ENCODE data around the gene PEX3.
"Not testable (repeated sequence)": the region's sequence is repeated elsewhere in the genome, so short reads cannot be mapped to it uniquely, and the experiment has no call there.

The PEX3 gene

GRCh38 chr6:143447865-143448264 is 2.7 kb upstream of the PEX3 start:
- not testable (repeated sequence) for DNase-seq (ENCODE audit: low read depth, low spot score)

GRCh38 chr6:143449082-143449713 is 1.4 kb upstream of the PEX3 start:
- no peak for DNase-seq (ENCODE audit: low read depth, low spot score)

DNA sequence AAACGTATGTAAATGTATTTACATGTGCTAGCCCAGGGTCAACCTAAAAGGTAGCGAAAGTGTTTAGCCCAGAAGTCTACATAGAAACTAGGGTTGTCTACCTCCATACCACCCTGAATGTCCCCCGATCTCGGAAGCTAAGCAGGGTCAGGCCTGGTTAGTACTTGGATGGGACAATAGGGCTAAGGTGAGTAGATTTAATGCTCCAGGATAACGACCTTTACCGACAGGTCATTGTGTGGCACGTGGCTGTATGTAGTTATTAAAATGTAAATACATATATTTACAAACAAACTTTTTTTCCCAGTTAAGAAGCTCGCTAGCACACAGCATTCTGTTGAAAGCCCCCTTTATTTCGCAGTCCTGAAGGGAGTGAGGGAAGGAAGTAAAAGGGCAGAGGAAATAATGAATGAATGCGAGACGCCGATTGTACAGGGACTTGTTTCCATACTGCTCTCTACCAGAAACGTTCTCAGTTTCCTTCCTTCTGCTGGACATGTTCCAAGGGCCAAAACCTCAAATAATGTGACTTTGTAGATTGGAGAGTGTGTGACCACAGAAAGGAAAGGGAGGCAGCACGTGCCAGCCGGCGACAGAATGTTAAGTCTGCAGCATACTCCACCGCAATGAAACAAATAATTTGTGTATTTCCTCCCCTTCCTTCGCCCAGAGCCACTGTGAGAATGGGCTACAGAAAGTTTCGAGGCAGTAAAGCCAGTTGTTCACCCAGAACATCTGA is 722 bp upstream of the PEX3 start:
- peak; percentile 28 for DNase-seq (ENCODE audit: low read depth, low spot score)

DNA sequence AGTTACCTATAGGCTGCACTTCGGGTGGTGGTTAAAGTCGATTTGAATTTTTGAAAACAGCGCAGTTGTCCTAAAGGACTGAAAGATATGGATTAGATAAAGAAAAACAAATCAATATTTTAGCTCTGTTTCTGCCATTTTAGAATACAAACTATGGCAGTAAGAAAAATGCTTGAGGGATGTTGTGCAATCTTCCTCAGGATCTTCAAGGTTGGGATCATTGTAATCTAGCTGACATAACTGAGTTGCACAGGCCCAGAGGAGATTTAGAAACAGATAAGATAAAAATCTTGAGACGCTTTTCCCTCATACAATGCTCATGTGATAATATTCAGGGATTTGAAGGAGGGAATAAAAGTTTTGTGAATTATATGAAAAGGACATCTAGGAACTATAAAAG is 926 bp downstream of the PEX3 start:
- DNase-seq (ENCODE audit: low read depth, low spot score), result no peak

- DNase-seq (ENCODE audit: low read depth, low spot score), result no peak
Measured at GRCh38 chr6:143457563-143458359, 7.2 kb downstream of the PEX3 start.

DNA sequence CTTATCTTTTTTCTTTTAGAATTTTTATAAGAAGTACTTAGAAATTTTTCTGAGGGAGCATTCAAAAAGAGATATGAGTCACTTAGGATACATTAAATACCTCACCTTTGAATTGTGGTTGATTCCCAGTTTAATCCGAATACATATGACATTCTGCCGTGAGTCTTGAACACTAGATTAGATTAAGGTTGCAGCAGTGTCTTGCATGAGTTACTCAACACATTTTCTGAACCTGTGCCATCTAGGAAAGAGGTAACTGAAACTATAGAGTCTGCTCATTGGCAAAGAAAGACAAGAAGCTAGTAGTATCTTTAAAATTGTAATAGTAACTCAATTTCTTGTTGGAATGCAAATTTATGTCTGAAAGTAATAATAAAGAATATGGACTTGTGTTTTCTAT is 14.9 kb downstream of the PEX3 start:
- DNase-seq (ENCODE audit: low read depth, low spot score), result no peak

- DNase-seq (ENCODE audit: low read depth, low spot score), result no peak
Measured at GRCh38 chr6:143468026-143468425, 17.4 kb downstream of the PEX3 start.

DNA sequence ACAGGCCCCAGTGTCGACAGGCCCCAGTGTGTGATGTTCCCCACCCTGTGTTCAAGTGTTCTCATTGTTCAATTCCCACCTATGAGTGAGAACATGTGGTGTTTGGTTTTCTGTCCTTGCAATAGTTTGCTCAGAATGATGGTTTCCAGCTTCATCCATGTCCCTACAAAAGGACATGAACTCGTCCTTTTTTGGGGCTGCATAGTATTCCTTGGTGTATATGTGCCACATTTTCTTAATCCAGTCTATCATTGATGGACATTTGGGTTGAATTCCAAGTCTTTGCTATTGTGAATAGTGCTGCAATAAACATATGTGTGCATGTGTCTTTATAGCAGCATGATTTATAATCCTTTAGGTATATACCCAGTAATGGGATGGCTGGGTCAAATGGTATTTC is 18.2 kb downstream of the PEX3 start:
- DNase-seq (ENCODE audit: low read depth, low spot score), result not testable (repeated sequence)

DNA sequence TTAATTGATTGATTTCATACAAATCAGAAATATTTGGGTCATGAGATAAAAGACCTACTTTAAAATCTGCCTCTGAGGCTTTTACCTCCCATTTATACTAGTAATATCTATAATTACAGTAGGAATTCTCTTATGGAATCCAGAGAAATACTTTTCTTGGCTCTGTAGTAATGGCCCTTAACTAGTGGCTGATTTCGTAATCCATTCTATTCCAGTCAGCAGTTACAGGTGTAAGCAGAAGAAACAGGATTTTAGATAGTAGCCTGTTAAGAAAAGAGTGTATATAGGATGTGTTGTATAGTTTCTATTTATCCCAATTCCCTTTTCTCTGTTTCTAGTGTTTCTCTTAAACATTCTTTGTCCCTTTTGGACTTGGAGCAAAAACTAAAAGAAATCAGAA is 21.2 kb downstream of the PEX3 start:
- no peak for DNase-seq (ENCODE audit: low read depth, low spot score)

- DNase-seq (ENCODE audit: low read depth, low spot score), result no peak
Measured at GRCh38 chr6:143476545-143476944, 25.9 kb downstream of the PEX3 start.

- DNase-seq (ENCODE audit: low read depth, low spot score), result no peak
Measured at GRCh38 chr6:143478479-143479062, 28.0 kb downstream of the PEX3 start.

DNA sequence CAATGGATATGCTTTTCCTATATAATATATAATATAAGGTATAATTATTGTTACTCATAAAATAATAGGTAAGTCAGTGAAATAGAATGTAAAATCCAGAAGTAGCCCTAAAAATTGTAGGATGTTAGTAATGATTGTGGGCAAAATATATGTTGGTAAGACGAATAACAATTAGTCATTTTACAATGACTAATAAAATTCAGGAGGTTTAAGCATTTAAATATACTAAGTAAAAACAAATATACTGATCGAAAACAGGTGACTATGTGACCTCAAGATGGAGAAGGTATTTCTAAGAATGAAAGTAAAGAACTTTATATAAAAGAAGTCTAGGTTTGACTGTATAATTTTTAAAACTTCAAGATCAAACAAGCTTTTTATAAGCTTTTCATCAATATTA is 32.0 kb downstream of the PEX3 start:
- DNase-seq (ENCODE audit: low read depth, low spot score), result no peak

- DNase-seq (ENCODE audit: low read depth, low spot score), result no peak
Measured at GRCh38 chr6:143485967-143486366, 35.4 kb downstream of the PEX3 start.

- DNase-seq (ENCODE audit: low read depth, low spot score), result no peak
Measured at GRCh38 chr6:143486752-143487151, 36.1 kb downstream of the PEX3 start.

- DNase-seq (ENCODE audit: low read depth, low spot score), result no peak
Measured at GRCh38 chr6:143490244-143490643, 39.6 kb downstream of the PEX3 start.

DNA sequence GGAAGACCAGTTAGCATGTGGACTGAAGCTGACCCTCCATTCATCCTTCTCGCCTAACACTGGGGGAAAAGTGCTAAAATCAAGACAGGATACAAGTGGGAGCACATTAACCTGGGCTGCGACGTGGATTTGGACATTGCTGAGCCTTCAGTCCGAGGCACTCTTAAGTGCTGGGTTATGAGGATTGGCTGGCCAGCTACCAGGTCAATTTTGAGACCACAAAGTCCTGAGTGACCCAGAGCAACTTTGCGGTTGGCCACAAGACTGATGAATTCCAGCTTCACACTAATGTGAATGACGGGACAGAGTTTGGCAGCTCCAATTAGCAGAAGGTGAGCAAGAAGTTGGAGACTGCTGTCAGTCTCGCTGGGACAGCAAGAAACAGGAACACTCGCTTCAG is 40.2 kb downstream of the PEX3 start:
- no peak for DNase-seq (ENCODE audit: low read depth, low spot score)

DNA sequence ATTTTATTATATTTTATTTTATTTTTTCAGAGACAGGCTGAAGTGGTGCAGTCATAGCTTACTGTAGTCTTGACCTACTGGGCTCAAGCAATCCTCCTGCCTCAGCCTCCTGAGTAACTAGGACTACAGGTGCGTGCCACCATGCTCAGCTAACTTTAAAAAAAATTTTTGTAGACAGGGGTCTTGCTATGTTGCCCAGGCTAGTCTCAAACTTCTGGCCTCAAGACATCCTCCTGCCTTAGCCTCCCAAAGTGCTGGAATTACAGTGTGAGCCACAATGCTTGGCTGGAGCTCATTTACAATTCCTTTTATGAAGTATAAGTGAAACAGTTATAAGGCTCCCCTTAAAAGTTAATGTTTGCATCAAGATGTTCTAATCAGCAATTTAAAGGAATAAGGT is 46.4 kb downstream of the PEX3 start:
- DNase-seq (ENCODE audit: low read depth, low spot score), result no peak

- DNase-seq (ENCODE audit: low read depth, low spot score), result peak; percentile 40
Measured at GRCh38 chr6:143498428-143498827, 47.8 kb downstream of the PEX3 start.

- no peak for DNase-seq (ENCODE audit: low read depth, low spot score)
Measured at GRCh38 chr6:143501851-143502250, 51.2 kb downstream of the PEX3 start.

DNA sequence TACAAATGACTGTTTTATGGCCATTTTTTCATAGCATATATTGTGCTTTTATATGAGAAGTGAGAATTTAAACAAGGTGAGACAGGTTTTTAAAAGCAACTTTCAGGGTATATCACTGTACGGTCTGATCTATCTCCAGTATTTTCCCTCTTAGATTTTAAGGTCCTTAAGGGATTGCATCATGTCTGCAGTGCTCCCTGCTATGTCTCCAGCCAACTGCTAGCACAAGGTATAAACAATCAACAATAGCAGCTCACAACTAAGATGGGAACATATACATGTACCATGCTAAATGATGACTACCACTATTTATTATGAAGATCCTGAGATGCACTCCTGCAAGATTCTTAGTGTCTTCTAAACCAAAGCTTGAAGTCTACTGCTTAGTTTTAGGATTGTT is 53.8 kb downstream of the PEX3 start:
- no peak for DNase-seq (ENCODE audit: low read depth, low spot score)

GRCh38 chr6:143505111-143505510 is 54.5 kb downstream of the PEX3 start:
- DNase-seq (ENCODE audit: low read depth, low spot score), result no peak

- DNase-seq (ENCODE audit: low read depth, low spot score), result no peak
Measured at GRCh38 chr6:143505537-143505936, 54.9 kb downstream of the PEX3 start.

Data from ELF-1 (cell line).